Dermis lymphatic vessel endothelial cell (primary cell): ENCODE data around the gene TICAM2. TPM values are rescaled to one million over a fixed set of nuclear protein-coding genes. Genes with fewer than 3 reads are reported as not detected.

ENCODE experiments used
- total RNA-seq: library from RNA; depleted of rRNA; stranded (reverse); fragments of >200 nt; gene quantifications from 2 replicates; pipeline ENCODE4 v1.2.1, GENCODE V29; 2014

TICAM2 gene, protein sequence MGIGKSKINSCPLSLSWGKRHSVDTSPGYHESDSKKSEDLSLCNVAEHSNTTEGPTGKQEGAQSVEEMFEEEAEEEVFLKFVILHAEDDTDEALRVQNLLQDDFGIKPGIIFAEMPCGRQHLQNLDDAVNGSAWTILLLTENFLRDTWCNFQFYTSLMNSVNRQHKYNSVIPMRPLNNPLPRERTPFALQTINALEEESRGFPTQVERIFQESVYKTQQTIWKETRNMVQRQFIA
- total RNA-seq, result 0.17 and 0.43 TPM in 2 replicates

DNA sequence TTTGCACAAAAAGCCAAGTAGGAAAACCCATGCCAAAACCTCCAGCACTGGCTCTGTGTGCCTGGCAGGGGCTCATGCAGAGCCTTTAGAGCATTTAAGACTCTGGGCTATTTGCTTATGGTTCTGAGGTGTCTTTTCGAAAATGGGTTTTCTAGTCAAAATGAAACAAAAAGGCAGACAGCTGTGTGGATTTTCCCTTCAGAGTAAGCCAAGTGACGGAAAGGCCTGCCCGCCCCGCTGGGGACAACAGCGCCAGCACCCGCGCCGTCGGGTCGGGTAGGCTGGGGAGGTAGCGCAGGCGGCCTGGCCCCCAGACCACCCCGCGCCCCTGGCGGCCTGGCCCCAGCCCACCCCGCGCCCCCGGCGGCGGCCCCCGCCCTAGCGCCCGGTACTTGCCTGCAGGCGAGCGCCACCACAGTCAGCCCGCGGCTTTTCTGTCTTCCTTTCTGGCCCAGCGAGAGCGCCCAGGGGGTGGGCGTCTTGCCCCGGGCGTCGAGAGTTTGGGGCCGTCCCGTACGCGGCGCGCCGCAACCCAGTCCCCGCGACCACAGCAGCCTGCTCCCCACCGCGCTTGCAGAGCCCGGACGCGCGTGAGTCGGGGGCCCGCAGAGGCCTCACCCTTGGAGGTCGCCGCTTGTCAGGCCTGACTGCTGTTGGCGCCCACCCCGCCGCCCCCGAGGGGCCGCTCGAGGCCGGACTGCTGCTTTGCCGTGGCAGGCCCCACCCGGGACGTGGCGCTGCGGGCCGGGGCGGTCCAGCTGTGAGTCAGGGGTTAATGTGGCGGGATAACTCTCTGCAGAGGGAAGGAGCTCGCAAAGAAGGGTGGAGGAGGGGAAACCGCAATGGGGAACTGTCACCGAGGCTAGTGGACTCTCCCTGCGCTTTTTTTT is at the start of gene TICAM2:
Gene TICAM2 (minus strand): TSS at position 779 of the 890 bp plus-strand sequence. CDS start 21,223 bp downstream, outside the sequence.

DNA sequence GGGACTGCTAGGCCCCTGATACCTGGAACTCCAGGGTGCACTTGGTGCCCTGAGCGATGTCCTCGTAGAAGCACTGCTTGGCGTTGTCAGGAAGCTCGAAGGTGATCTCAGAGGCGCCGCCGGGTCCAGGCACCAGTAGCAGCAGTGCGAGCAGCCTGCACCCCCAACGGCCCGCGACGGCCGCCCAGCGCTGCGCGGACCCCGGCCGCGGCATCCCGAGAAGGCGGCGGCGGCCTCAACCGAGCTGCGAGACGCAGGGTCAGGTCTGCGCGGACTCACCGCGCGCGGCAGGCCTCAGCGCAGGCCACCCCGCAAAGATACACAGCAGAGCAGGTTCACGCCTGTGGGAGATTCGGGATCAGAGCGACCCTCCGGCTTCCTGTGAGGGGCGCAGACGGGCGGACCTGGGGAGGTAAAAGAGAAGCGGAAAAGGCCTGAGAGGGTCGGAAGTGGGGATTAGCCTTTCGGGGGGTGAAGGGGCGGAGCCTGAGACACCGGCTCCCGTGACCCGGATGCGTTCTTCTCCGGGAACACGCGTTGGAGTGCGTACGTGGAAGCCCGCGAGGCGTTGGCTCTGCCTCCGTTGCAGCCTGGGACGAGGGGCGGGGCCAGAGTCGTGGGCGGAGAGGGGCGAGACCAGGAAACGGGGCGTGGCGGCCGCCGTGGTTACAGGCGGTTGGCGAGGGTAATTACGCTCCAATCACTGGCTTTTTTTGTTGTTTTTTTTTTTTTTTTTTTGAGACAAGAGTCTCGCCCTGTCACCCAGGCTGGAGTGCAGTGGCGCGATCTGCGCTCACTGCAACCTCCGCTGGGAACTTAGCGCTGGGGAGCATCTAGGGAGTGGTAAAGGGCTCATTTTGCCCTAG is 23.5 kb upstream of the TICAM2 start, which contains the start of gene TMED7:
Gene TMED7 (minus strand): TSS at position 458 of the 866 bp plus-strand sequence. CDS start 244 bp downstream, at position 214.

DNA sequence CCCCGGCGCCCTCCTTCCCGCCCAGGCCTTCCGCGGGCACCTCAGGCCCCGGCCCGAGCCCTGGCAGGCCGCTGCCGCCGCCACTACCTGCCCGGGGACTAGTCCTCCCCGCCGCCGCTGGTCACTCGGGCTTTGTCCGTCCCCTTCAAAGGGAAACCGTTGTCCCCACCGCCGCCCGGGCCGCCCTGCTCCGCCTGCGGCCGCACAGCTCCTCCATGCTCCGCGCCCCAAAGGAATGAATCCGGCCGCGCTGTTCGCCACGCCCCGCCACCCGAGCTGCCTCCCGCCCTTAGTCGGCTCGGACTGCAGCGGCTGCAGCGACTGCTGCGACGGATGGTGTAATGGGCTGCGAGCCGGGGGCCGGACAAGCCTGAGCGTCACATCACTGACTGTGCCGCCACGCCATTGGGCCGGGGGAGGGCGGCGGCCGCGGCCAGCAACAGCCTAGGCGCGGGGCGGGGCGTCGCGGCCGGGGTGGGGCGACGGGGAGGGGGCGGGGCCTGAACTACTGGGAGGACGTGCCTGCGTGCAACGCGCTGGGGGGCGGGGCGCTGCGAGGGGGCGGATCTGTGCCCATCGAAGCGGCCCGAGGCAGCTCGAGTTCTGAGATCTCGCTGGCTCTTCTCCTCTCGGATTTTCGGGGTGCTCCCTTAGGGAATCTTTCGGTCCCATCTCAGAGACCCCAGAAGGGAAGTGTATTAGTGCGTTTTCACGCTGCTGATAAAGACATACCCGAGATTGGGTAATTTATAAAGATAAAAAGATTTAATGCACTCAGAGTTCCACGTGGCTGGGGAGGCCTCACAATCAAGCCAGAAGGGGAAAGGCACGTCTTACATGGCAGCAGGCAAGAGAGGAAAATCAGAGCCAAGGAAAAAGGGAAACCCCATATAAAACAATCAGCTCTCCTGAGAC is 57.6 kb downstream of the TICAM2 start, which contains the start of gene FEM1C:
Gene FEM1C (minus strand): TSS at position 340 of the 915 bp plus-strand sequence. CDS start 1,282 bp downstream, outside the sequence.

Other genes with a start within 250 kb of the TICAM2 start
- gene FEM1C, start 57.7 kb downstream of the TICAM2 start, total RNA-seq, result 14.9 and 15.9 TPM in 2 replicates
- 96.3 and 119 TPM in 2 replicates for gene TMED7, start 23.6 kb upstream of the TICAM2 start, total RNA-seq
- 0.43 and 1.7 TPM in 2 replicates for gene CDO1, start 214.2 kb upstream of the TICAM2 start, total RNA-seq
- 31.1 and 38.0 TPM in 2 replicates for gene ATG12, start 239.1 kb upstream of the TICAM2 start, total RNA-seq
- gene AP3S1, start 239.5 kb upstream of the TICAM2 start, total RNA-seq, result 62.1 and 67.5 TPM in 2 replicates